H1 (cell line): Measurements from ENCODE around the gene SMAP1. TPM values are rescaled to one million over a fixed set of nuclear protein-coding genes. Genes with fewer than 3 reads are reported as not detected.

Experiments
- CTCF ChIA-PET: fragments of 300-600 bp; sonication (Branson Sonifier 250); formaldehyde crosslinking; loops from one replicate; lab custom pipeline; 2021; ENCODE audit not compliant: partially characterized antibody; lab: Charles Lee
- POLR2A ChIA-PET: fragments of 300-600 bp; sonication (Branson Sonifier 250); formaldehyde crosslinking; loops from one replicate; lab custom pipeline; 2021; ENCODE audit warnings: inconsistent platforms; ENCODE audit not compliant: partially characterized antibody; lab: Charles Lee
- DNase-seq, 2 experiments: peaks; one replicate each; pipeline versions ENCODE4 v3.0.0 to v3.0.0-alpha.2; 2010 to 2022; ENCODE audit warnings: low spot score in 2 of 2, low read depth in 1 of 2, mixed read lengths in 1 of 2
- FAIRE-seq: peaks from 2 replicates; lab custom pipeline; 2011; peaks lifted over from hg19 to GRCh38; lab: Jason Lieb, UNC
- H2AFZ ChIP-seq: 2 replicates; pipeline ENCODE4 v1.8.1; 2012; ENCODE audit warnings: low read length, inconsistent platforms
- H2AK5ac ChIP-seq: 2 replicates; pipeline ENCODE4 v1.6.1; 2013; ENCODE audit warnings: low read depth, low read length
- H2BK120ac ChIP-seq: replicated peaks from 2 replicates; pipeline ENCODE3; 2013; ENCODE audit warnings: low read depth, low read length, inconsistent platforms
- H2BK12ac ChIP-seq: 2 replicates; pipeline ENCODE4 v1.6.1; 2013; ENCODE audit warnings: low read depth, low read length
- H2BK15ac ChIP-seq: 2 replicates; pipeline ENCODE4 v1.6.1; 2013; ENCODE audit warnings: low read length
- H2BK20ac ChIP-seq: 2 replicates; pipeline ENCODE4 v1.6.1; 2013; ENCODE audit warnings: low read length
- H2BK5ac ChIP-seq: 2 replicates; pipeline ENCODE4 v1.6.1; 2013; ENCODE audit warnings: low read depth, low read length
- H3K14ac ChIP-seq: 2 replicates; pipeline ENCODE4 v1.6.1; 2013; ENCODE audit warnings: inconsistent platforms; ENCODE audit not compliant: insufficient read length
- H3K18ac ChIP-seq: 2 replicates; pipeline ENCODE4 v1.6.1; 2013; ENCODE audit warnings: low read length; ENCODE audit errors: extremely low read depth
- H3K23ac ChIP-seq: 2 replicates; pipeline ENCODE4 v1.6.1; 2013; ENCODE audit warnings: inconsistent platforms; ENCODE audit not compliant: insufficient read length
- H3K23me2 ChIP-seq: 2 replicates; pipeline ENCODE4 v1.6.1; 2013; ENCODE audit warnings: low read depth, low read length
- H3K27ac ChIP-seq: 2 replicates; pipeline ENCODE4 v1.6.1; 2011; ENCODE audit warnings: low read depth, low read length, inconsistent platforms
- H3K27me3 ChIP-seq, 4 experiments: replicated peaks in 1 of 4; 1 replicate in 1 of 4; 2 replicates in 3 of 4; pipeline versions ENCODE4 v1.6.1 to v1.8.1; 2011 to 2013; ENCODE audit warnings: low read length in 3 of 4, mild to moderate bottlenecking in 3 of 4, inconsistent platforms in 2 of 4, mixed read lengths in 2 of 4, moderate library complexity in 1 of 4; ENCODE audit not compliant: control insufficient read depth in 3 of 4, insufficient read depth in 3 of 4; ENCODE audit errors: extremely low read depth in 1 of 4
- H3K36me3 ChIP-seq, 4 experiments: 2 replicates each; pipeline versions ENCODE4 v1.6.1 to v1.8.1; 2011 to 2013; ENCODE audit warnings: mild to moderate bottlenecking in 4 of 4, low read length in 3 of 4, moderate library complexity in 2 of 4, control low read depth in 1 of 4, inconsistent platforms in 1 of 4; ENCODE audit not compliant: insufficient read depth in 4 of 4, control insufficient read depth in 2 of 4
- H3K4ac ChIP-seq: replicated peaks from 2 replicates; pipeline ENCODE3; 2013; ENCODE audit warnings: low read length, low read depth, mixed read lengths, inconsistent platforms; ENCODE audit not compliant: insufficient read length
- H3K4me1 ChIP-seq, 4 experiments: replicated peaks in 1 of 4; 1 replicate in 1 of 4; 2 replicates in 3 of 4; pipeline versions ENCODE4 v1.6.1 to v1.8.1; 2011 to 2013; ENCODE audit warnings: low read length in 3 of 4, inconsistent platforms in 2 of 4, mixed read lengths in 1 of 4; ENCODE audit not compliant: insufficient read depth in 4 of 4, control insufficient read depth in 3 of 4
- H3K4me2 ChIP-seq, 2 experiments: 2 replicates each; pipeline versions ENCODE4 v1.6.1 to v1.8.1; 2011 to 2013; ENCODE audit warnings: low read depth in 2 of 2, low read length in 2 of 2, control low read depth in 1 of 2, inconsistent platforms in 1 of 2, mild to moderate bottlenecking in 1 of 2; ENCODE audit not compliant: insufficient read depth in 1 of 2
- H3K4me3 ChIP-seq, 4 experiments: fragments of 200-600, 300-600 bp in 1 of 4; sonication (generic), shearing (Covaris generic), sonication (Bioruptor Twin) in 1 of 4; 2 replicates each; pipeline versions ENCODE4 v1.5.1 to v1.8.1; 2011 to 2016; ENCODE audit warnings: low read length in 4 of 4, low read depth in 3 of 4, control low read depth in 2 of 4, inconsistent platforms in 2 of 4, mild to moderate bottlenecking in 2 of 4, mixed read lengths in 1 of 4, moderate library complexity in 1 of 4; ENCODE audit not compliant: insufficient read depth in 2 of 4; ENCODE audit errors: extremely low read depth in 1 of 4
- H3K56ac ChIP-seq: replicated peaks from 2 replicates; pipeline ENCODE3; 2013; ENCODE audit warnings: low read depth, mild to moderate bottlenecking, mixed read lengths, low read length, inconsistent platforms; ENCODE audit not compliant: insufficient read length
- H3K79me1 ChIP-seq: 2 replicates; pipeline ENCODE4 v1.6.1; 2013; ENCODE audit warnings: low read depth, low read length, control low read depth
- H3K79me2 ChIP-seq, 2 experiments: 2 replicates each; pipeline versions ENCODE4 v1.6.1 to v1.8.1; 2012 to 2013; ENCODE audit warnings: low read length in 2 of 2, mild to moderate bottlenecking in 2 of 2, inconsistent platforms in 1 of 2; ENCODE audit not compliant: insufficient read depth in 2 of 2, control insufficient read depth in 1 of 2
- H3K9ac ChIP-seq, 4 experiments: replicated peaks in 1 of 4; 1 replicate in 1 of 4; 2 replicates in 3 of 4; pipeline versions ENCODE4 v1.6.1 to v1.8.1; 2011 to 2013; ENCODE audit warnings: low read depth in 3 of 4, low read length in 3 of 4, control low read depth in 2 of 4, mild to moderate bottlenecking in 2 of 4, moderate library complexity in 2 of 4, inconsistent platforms in 1 of 4; ENCODE audit errors: extremely low read depth in 1 of 4
- H3K9me3 ChIP-seq, 2 experiments: 2 replicates each; pipeline versions ENCODE4 v1.6.1 to v1.8.1; 2012 to 2013; ENCODE audit warnings: mild to moderate bottlenecking in 2 of 2, moderate library complexity in 2 of 2, control low read depth in 1 of 2, inconsistent platforms in 1 of 2, low read depth in 1 of 2, low read length in 1 of 2, mixed read lengths in 1 of 2; ENCODE audit not compliant: insufficient read depth in 2 of 2
- H4K20me1 ChIP-seq, 2 experiments: replicated peaks in 1 of 2; 2 replicates each; pipeline versions ENCODE3 to v1.8.1; 2011 to 2013; ENCODE audit warnings: inconsistent platforms in 2 of 2, low read length in 2 of 2, mild to moderate bottlenecking in 1 of 2; ENCODE audit not compliant: insufficient read depth in 2 of 2, control insufficient read depth in 1 of 2
- H4K5ac ChIP-seq: 2 replicates; pipeline ENCODE4 v1.6.1; 2013; ENCODE audit warnings: low read length, low read depth, mixed read lengths, inconsistent platforms; ENCODE audit not compliant: insufficient read length
- H4K8ac ChIP-seq: 2 replicates; pipeline ENCODE4 v1.8.0; 2013; ENCODE audit warnings: mild to moderate bottlenecking, moderate library complexity, low read length, inconsistent platforms; ENCODE audit not compliant: insufficient read depth; ENCODE audit errors: extremely low read depth
- H4K91ac ChIP-seq: replicated peaks from 2 replicates; pipeline ENCODE3; 2013; ENCODE audit warnings: low read length, mixed read lengths, inconsistent platforms; ENCODE audit not compliant: insufficient read length
- POLR2AphosphoS5 ChIP-seq: IDR thresholded peaks from 2 replicates; pipeline ENCODE4 v1.6.1; 2011; ENCODE audit warnings: low read depth, low read length
- polyA plus RNA-seq, 7 experiments: library from polyadenylated mRNA; depleted of rRNA in 3 of 7; stranded (reverse) in 5 of 7; unstranded in 2 of 7; fragments of >200 nt in 5 of 7; fragments of 200-250 nt in 2 of 7; gene quantifications; 1 replicate in 5 of 7; 2 replicates in 1 of 7; 4 replicates in 1 of 7; pipeline versions ENCODE4 v1.2.1 to v1.2.3, GENCODE V29; 2011 to 2013; ENCODE audit warnings: missing spikeins in 2 of 7, mixed read lengths in 2 of 7
- total RNA-seq: library from RNA; stranded (reverse); fragmentation: NEBNext Ultra II Directional; extraction: Animal tissue kit (Norgen Biotek cat#: 25700); gene quantifications from 2 replicates; pipeline ENCODE4 v1.2.1, GENCODE V29; 2021

SMAP1 gene
- total and polyA plus RNA-seq, 2 of the 8 experiments (the other 6 are each of a cell fraction or from before 2014, with no cell fraction given), result 18.8 to 32.4 TPM

DNA sequence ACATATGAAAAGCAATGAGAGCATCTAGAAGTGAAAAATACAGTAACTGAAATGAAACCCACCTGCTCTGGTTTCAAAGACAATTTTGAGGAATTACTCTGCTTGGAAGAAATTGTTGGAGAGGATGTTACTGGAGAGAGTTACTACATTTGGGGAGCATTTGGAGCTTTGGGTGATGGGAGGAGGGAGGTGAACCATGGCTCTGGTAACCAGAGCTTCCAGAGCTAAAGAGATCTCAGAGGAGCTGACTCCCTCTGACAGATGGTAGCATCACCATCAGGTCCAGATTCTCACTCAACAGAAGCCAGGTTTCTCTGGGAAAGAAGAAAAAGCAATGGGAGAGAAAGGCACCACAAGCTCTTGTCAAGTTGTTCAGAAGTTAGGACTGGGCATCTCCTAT, 42.2 kb upstream of the SMAP1 start:
- no peak overlapping the region for H4K91ac ChIP-seq
- FAIRE-seq, result no peak
- no peak overlapping the region for H3K4me2 ChIP-seq

More for the DNA sequence above, 42.2 kb upstream of the SMAP1 start:
- no peak overlapping the region for H3K18ac ChIP-seq
- no peaks in the 10 kb centered on the region for H3K27me3 ChIP-seq
- no peak overlapping the region for H2BK20ac ChIP-seq
- no peak overlapping the region for H4K5ac ChIP-seq
- H2AK5ac ChIP-seq, result no peak overlapping the region
- H4K20me1 ChIP-seq, result no peaks in the 10 kb centered on the region
- no peak overlapping the region for H3K9ac ChIP-seq
- no peak overlapping the region for H3K23ac ChIP-seq
- ChIA-PET POLR2A (interaction anchor here (1.2 kb wide), 1 partner anchor 42 kb away, joined by 3 read pairs; the partner anchor contains the start of gene SMAP1), CTCF (no interaction called here)
- no peak overlapping the region for H2BK12ac ChIP-seq
- H3K27ac ChIP-seq, result no peak overlapping the region
- H3K4me1 ChIP-seq, result no peaks in the 10 kb centered on the region
- no peak overlapping the region for H2AFZ ChIP-seq
- no peaks in the 10 kb centered on the region for H3K36me3 ChIP-seq
- H3K23me2 ChIP-seq, result no peaks in the 10 kb centered on the region
- H2BK5ac ChIP-seq, result no peak overlapping the region
- DNase-seq, result no peak
- no peak for TF ChIP-seq POLR2AphosphoS5
- no peak overlapping the region for H3K56ac ChIP-seq
- no peak overlapping the region for H2BK120ac ChIP-seq
- peaks cover 0 to 4% of the 10 kb centered on the region in 2 experiments; a peak in 1 of 4 replicates for H3K9me3 ChIP-seq
- no peak overlapping the region for H3K4ac ChIP-seq
- H2BK15ac ChIP-seq, result no peak overlapping the region
- H3K14ac ChIP-seq, result no peak overlapping the region
- no peak overlapping the region for H4K8ac ChIP-seq
- no peaks in the 10 kb centered on the region for H3K79me1 ChIP-seq
- no peak overlapping the region for H3K4me3 ChIP-seq
- no peaks in the 10 kb centered on the region for H3K79me2 ChIP-seq
